Stimulated activated CD4-positive, alpha-beta T cell treated with anti-CD3 and anti-CD28 coated beads, Interleukin-4, amount 100 ng/mL, for 24 hours (primary cell): ENCODE results near the gene LRRC7.

Experiments
- DNase-seq: peaks from one replicate; pipeline ENCODE4 v3.0.0-alpha.2; 2020

LRRC7 gene

GRCh38 chr1:70112838-70113237 lies 545.1 kb downstream of the LRRC7 start:
- DNase-seq: no peak

- DNase-seq: no peak
Measured at GRCh38 chr1:70115315-70115714, 547.6 kb downstream of the LRRC7 start.

GRCh38 chr1:70117046-70117445 lies 549.3 kb downstream of the LRRC7 start:
- DNase-seq: no peak

GRCh38 chr1:70134148-70134547 lies 566.4 kb downstream of the LRRC7 start:
- no peak for DNase-seq

- no peak for DNase-seq
Measured at GRCh38 chr1:70140343-70140742, 572.6 kb downstream of the LRRC7 start.

GRCh38 chr1:70140894-70141293 lies 573.2 kb downstream of the LRRC7 start:
- no peak for DNase-seq

- DNase-seq: no peak
Measured at GRCh38 chr1:70142075-70142474, 574.4 kb downstream of the LRRC7 start.

- no peak for DNase-seq
Measured at GRCh38 chr1:70143048-70143659, 575.4 kb downstream of the LRRC7 start.

- no peak for DNase-seq
Measured at GRCh38 chr1:70146488-70146887, 578.8 kb downstream of the LRRC7 start.

GRCh38 chr1:70150444-70150843 lies 582.7 kb downstream of the LRRC7 start:
- DNase-seq: no peak

GRCh38 chr1:70153739-70154138 lies 586.0 kb downstream of the LRRC7 start:
- DNase-seq: no peak

- no peak for DNase-seq
Measured at GRCh38 chr1:70156529-70157120, 588.9 kb downstream of the LRRC7 start.

GRCh38 chr1:70164350-70164749 lies 596.6 kb downstream of the LRRC7 start:
- DNase-seq: no peak

- DNase-seq: no peak
Measured at GRCh38 chr1:70168283-70168682, 600.6 kb downstream of the LRRC7 start.

- DNase-seq: no peak
Measured at GRCh38 chr1:70169018-70169839, 601.5 kb downstream of the LRRC7 start.

GRCh38 chr1:70171512-70171911 lies 603.8 kb downstream of the LRRC7 start:
- no peak for DNase-seq
